HG02970 (cell line): ENCODE data around the gene POLL.
"Not testable (repeated sequence)": the region's sequence is repeated elsewhere in the genome, so short reads cannot be mapped to it uniquely, and the experiment has no call there.

Experiments
- ATAC-seq: cut with Tn5 transposase; IDR thresholded peaks from one replicate; pipeline ENCODE4 v1.9.1; 2021; ENCODE audit warnings: mild to moderate bottlenecking, moderate library complexity, moderate number of reproducible peaks; ENCODE audit not compliant: unreplicated experiment, low FRiP score

POLL gene

DNA sequence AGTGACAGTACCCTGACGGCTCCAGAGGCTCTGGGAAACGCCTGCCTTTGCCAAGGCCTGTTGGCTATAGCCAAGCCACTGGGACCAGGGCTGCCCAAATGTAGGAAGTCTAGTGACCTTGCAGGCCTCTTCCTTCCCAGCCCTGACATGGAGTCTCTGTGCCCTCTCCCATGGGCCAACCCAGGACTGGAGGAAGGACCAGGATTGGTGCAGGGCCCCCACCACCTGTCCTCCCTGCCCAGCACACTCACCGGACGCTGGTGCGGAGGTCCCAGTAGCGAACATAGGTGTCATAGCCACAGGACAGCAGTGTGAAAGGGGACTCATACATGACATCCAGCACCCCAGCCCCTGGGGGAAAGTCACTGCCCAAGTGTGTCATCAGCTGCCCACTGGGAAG, 24.0 kb upstream of the POLL start:
- ATAC-seq, result no peak

DNA sequence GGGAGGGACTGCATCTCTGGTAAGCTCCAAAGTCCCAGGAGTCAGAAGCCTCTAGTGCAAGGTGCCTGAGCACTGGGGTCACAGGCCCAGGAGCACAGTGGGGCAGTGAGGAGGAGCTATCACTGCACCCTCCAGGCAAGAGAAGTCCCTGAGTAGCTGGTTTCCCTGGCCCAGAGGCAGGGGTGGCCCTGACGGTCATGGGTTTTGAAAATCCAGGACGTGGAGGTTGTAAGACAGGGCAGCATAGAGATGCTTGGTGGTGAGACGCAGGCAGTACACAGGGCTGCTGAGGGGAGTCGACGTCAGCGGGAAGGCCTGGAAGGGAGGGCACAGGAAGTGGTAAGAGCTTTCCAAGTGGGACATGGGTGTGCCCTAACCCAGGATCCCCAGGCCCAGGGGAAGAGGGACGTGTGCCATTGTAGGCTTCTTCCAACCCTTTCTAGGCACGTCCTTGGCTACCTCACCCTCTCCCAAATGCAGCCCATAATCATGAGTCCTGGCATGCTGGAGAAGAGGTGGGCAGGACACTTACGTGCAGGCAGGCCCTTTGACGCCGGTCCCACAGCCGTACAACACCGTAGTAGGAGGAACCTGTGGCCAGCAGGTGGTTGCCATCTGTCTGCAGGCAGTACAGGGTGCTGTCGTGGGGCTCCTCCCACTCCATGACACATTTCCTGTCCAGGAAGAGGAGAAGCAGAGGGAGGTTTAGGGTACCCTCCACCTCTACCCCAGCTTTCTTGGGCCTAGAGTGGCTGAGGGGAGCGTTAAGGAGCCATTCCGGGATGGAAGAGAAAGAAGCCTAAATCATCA, 23.2 kb upstream of the POLL start:
- no peak for ATAC-seq

DNA sequence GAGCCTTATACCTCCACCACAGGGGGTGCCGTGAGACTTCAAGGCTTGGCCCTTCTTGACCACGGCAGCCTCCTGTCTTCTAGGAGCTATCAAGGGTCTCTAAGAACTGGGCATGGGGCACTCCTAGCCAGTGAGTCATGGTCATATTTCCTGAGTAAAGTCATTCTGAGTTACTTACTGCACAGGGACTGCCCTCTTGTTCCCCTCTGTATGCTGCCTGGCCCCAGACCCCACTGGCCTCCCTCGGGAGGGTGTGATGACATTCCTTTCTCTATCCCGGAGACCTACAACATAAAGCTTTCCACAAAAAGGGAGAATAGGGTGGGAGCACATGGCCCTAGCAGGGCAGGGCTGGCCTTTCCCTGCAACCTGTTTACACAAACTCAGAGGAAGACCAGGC, 21.4 kb upstream of the POLL start:
- ATAC-seq, result no peak

DNA sequence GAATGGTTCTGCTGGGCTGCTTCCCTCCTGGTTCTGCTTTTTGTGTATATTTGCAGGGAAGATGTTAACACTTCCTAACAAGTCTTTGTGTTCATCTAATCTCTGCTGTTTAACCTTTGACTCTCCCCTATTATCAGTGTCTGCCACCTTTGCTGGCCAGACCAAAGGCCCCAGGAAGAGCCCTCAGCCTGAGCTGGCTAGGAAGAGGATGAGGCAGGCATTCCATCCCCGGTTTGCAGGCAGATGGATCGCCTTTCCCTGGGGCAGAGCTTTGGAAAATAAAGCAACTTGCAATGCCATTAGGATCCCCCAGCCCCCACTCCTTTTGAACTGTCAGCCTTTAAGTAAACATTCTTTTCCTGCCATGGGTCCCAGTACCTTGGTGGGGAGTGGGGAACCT, 19.1 kb upstream of the POLL start:
- no peak for ATAC-seq

DNA sequence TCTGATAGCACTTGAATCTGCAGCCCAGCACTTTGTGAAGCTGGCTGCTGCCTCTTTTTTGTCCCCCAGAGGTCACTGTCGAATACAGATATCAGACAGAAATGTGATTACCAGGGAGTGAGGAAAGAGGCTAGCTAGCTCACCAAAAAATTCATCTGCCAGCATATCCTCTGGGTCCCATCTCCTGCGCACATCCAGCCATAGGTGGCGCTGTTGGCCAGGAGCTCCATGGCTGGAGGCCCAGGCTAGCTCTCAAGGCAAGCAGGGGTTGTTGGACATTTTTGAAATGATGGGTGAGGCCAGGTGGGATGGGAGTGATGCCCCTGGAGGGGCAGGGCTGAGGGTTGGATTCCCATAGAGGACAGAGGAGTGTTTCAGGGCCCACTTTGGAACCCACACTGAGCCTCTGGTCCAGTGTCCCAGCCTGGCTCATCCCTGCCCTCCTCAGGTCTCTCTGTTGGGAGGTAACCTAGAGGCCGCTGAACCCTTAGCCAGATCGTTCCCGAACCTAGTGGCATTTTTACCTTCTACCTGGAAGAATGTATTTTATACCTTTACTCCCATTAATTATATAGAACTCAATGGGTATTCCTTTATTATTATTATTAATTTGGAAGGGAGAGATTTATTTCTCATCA, 14.8 kb upstream of the POLL start:
- no peak for ATAC-seq

DNA sequence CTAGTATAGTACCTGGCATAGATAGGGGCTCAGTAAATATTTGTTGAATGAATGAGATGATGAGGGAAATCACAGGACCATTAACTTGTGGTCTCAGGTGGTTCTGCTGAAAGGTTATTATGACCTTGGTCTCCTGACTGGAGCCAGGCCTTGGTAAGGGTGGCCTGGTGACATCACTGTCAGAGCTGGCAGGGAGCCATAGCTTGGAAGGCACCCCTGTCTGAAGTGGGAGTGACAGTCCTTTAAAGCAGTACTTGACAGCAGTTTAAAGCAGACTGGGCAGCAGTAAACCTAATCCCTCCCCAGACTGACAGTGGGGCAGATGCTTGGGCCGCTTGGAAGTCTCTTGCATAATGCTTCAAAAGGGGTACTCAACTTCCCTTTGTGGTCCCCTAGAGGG, 13.5 kb upstream of the POLL start:
- ATAC-seq, result no peak

DNA sequence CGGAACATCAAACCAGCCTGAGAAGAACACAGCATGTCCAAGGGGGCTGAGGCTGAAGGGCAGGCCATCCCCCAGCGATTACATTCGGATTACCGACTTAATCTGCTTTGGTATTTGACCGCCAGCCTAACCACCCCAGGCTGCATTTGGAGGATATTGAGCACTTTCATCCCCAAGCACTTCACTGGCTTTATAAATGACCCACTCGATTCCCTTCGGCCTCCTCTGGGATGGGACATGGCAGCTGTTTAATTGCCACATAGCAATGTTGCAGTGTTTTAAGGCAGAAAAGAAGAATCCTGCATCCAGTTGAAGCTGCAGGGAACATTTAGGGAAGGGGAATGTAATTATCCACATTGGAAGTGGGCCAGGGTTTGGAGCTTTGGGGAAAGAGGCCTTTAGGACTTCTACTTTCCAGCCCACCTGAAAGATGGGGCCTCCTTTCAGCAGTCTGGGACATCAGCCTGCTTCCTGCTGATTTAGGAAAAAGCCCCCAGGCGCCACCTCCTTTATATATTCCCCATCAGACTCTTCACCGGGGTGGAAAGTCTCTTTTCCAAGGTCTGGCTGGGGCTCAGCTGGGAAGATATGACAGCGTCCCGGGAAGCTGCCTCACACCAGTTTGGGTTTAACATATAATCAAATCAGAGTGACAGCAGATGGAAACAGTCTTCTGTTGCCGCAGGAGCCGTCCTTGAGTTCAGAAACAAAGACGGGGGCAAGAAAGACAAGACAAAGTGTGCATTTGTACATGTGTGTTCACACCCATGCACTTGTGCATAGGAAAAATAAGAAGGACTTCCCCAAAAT, 9.2 kb upstream of the POLL start:
- no peak for ATAC-seq

DNA sequence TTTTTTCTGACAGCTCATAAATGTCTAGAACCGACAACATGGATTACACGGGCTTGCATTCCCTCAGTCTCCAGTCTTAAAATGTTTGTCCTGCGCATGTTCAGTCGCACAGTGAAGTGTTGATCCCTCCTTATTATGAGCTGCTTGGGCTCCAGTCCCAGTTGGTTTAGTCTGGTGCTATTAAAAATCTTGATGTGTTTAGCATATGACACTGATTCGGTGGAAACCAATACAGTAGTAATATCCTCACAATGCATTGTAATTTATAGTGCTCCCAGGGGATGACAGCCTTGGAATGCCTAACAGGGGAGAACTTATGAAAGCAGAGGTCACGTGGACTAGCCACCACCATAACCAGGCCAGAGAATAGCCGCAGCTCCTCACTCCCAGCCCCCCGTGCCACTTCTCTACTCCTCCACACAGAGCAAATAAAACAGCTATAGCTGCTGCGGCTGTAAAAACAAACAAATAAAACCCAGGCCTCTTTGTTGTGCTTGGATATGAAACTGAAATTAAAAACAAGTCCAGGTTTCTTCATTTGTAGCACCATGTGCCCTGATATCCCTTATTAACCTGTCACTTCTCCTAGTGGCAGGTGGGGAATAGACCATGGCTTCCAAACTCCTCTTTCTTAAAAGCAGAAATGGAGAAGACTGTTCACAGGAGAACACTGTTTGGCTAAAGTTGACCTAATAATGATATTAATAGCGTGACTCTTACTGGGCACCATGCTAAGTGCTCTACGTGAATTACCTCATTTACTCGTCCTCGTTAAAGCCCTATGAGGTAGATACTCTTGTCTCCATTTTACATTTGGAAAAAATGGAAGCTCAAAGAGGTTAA, 7.8 kb upstream of the POLL start:
- ATAC-seq, result no peak

DNA sequence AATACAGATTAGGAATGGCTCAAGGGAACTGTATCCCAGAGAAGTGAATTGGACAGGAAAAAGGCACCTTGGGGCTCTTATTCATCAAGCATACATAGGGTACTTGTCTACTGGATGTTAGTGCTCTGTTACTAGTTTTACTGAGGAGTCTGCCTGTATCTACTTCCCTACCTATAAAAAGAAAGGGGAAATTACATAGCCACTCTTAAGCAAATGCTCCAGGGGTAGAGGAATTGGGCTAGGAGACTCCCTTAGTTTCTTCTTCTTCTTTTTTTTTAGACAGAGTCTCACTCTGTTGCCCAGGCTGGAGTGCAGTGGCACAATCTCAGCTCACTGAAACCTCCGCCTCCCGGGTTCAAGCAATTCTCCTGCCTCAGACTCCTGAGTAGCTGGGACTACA, 5.3 kb upstream of the POLL start:
- not testable (repeated sequence) for ATAC-seq

DNA sequence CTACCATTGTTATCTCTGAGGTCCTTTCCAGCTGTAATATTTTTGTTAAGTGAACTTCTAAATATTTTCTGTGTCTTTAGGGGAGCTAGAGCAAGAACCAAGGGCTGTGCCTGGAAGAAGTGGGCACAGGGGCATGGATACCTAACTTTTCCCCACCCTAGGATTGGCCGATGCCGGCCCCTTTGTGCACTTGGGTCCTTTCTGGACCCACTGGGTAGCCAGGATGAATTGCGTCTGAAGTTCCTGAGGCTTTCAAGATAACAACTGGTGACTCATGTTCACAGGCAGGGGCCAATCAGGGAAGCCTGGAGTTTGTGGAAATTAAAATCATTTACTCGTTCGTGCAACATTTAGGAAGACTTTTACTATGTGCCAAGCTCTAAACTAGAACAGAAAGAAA, 822 bp upstream of the POLL start:
- ATAC-seq, result no peak

DNA sequence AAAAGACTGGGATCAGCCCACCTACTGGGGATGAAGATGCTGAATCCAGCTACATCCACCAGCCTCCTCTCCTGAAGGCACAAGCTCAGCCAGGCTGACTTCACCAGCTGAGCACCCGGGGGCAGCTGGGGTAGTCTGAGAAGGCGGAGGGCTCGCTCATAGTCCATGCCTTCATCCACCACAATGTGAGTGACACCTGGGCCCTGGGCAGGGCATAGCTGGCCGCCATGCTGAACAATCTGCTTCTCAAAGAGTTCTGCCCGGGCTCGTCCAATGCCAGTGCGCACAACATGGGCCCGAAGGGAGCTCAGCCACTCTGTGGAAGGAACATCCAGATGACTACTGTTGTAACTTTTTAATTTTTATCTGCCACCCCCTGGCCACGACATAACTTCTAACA, 2.2 kb downstream of the POLL start:
- no peak for ATAC-seq

DNA sequence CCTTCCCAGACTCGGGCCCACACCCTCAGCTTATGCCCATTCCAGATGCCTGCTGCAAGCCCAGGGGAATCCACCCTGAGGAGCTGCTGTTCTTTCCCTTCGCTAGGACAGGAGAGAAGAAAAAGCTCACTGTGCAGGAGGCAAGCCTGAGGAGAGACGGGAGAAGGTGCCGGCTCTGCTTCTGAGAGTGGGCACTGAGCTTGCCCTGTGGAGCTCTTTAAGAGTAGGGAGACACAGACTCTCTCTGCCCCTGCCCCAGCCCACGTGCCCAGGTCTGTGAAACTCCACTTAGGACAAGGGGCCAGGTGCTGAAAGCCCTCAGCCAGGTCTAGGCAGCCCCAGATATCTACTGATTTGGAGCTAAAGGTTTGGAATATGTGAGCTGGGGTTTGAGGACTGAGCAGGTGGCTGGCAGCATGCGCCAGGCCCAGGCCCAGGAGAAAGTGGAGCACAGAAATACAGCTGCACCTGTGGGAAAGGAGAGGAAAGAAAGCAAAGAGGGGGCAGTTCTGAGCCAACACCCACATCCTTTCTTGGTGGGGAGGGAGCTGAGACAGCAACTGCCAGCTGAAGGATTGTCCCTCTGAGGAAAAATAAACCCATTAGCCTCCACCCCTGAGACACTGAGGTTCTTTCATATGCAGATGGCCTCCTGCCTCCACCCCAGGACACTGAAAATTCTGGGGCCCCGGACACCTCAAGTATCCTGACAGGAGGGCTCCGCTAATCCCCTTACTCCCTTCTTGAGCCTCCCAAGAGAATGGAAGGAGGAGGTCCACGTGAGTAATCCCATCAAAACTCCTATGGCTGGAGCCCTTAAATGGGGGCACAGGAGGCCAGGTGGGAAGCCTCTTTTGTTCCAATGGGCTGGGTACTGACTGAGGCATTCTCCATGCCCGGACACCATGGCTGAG, 7.3 kb downstream of the POLL start:
- no peak for ATAC-seq

DNA sequence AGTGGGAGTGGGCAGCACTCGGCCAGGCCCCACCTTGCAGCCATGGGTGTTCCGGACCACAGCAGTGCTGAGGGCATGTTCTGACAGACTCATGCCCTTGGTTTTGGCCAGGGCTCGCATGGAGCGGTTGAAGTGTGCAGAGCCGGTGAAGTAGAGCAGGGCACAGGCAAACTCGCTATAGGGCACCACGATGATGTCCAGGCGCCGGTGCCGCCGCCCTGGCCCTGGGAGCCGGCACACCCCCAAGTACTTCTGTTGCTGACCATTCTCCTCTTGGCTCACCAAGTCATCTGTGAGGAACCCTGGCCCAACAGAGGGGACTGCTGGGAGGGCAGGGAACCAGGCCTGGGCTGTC, 8.6 kb downstream of the POLL start:
- no peak for ATAC-seq

DNA sequence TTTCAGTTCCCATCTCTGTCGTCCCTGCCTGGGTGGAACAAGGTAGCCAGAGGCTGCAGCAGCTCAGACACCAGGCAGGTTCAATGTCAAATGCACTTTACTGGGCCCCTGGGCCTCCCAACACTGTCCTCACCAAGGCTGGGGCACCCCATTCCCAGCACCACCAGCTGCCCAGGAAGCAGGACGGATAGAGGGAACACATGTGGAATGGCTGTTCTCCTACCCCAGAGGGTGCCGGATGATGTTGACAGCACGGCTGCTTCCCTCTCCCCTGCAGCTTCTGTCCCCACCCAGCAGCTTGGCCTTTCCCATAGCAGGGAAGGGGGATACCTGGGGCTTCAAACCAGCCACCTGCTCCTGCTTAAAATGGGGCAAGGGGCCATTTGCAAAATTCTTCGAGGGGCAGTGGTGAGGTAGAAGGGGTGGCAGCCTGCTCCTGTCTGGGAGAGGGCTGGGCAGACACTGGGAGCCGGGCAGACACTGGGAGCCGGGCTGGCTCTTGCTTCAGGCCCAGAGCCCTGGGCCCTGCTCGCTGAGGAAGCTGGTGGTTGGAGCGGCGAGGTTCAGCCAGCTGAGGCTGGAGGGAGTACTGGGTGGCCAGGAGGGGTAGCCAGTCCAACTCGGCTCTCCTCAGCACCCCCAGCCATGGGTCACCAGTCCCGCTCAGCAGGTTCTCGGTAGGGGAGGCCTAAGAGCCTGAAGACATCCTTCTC, 9.1 kb downstream of the POLL start:
- no peak for ATAC-seq

DNA sequence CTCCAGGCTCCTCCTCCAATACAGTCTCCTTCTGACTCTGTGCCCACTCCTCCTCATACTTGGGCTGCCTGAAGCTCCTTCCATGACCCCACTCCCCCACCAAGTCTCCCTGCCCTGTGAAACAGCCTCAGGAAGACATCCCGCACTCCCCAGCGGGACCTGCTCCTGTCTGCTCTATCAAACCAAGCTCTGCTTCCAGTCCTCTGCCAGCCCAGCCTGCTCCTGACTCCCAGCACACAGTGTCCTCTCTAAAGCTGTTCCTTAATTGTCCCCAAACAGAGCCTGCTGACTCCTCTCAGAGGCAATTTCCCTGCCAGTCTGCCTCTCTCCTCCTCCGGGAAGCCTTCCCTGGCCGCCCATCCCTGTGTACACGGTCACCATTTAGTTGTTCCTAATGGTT, 9.9 kb downstream of the POLL start:
- no peak for ATAC-seq

DNA sequence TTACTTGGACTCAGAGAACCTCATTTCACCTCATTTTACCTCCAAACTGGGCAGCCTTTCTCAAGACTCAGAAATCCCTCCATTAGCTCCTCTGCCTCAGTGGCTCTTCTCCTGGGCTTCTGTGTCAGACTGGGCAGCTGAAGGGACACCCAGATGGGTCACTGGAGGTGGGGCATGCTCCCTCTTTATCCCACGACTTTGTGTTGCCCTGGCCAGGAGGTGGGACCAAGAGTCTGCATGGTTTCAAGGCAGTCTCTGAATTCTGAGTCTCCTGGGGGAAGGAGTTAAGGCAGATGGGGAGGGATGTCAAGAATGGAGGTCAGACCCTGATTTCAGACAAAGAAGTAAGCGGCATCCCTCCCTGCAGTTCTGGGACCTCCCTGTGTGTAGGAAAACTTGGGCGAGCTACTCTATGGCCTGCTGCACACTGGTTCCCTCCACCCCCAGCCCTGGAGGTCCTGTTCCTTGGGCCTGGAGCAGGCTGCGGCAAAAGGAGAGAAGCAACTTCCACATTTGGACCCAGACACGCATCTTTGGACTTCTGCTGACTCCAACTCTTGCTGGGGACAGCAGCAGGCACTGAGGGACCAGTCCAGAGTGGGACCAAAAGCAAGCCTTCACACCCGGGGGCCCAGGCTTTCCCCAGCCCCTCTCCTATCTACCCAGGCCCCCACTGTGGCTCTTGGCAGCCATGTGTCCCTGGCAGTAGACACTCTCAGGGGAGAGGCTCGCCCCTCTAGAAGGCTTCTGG, 10.8 kb downstream of the POLL start:
- ATAC-seq, result no peak

DNA sequence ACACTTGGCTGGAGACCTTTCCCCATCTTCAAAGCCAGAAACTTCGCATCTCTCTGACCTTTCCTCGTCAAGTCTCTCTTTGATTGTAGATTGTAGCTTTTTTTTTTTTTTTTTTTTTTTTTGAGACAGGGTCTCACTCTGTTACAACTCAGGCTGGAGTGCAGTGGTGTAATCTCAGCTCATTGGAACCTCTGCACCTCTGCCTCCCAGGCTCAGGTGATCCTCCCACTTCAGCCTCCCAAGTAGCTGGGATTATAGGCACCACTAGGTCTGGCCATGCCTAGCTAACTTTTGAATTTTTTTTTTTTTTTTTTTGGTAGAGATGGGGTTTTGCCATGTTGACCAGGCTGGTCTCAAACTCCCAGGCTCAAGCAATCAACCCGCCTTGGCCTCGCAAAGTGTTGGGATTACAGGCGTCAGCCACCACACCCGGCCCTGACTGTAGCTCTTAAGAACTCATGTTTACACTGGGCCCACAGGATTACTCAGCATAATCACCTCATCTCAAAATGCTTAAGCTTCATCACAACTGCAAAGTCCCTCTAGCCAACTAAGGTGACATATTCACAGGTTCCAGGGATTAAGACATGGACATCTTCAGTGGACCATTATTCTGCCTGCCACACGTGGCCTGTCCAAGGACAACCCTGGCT, 11.7 kb downstream of the POLL start:
- no peak for ATAC-seq
